Naive thymus-derived CD8-positive, alpha-beta T cell (primary cell): Measurements from ENCODE around the gene IRF2. TPM values are rescaled to one million over a fixed set of nuclear protein-coding genes. Genes with fewer than 3 reads are reported as not detected.

Experiments
- ATAC-seq, 2 donors: fragments of 150-1000 bp; cut with Tn5 transposase in 1 of 2; sonication (Bioruptor Pico), chemical (Tn5 transposase) in 1 of 2; 1 replicate in 1 of 2; 2 replicates in 1 of 2; pipeline ENCODE4 v1.10.0; 2021; ENCODE audit warnings: mild to moderate bottlenecking in 2 of 2, moderate library complexity in 2 of 2
- POLR2A ChIA-PET: fragments of 350-600 bp; sonication (Branson Sonifier 250); formaldehyde crosslinking; loops from one replicate; lab custom pipeline; 2021; ENCODE audit warnings: antibody characterized with exemption; lab: Charles Lee
- DNase-seq, 10 donors: peaks; one replicate each; pipeline versions ENCODE4 v3.0.0 to v3.0.0-alpha.2; 2020 to 2022
- H3K27ac Mint-ChIP-seq, 10 donors: one replicate each; pipeline ENCODE4 v1.8.0; 2020 to 2022; ENCODE audit warnings: mild to moderate bottlenecking in 10 of 10, mixed read lengths in 10 of 10, moderate library complexity in 4 of 10, inconsistent platforms in 1 of 10
- H3K27me3 Mint-ChIP-seq, 5 donors: one replicate each; pipeline ENCODE4 v1.8.0; 2021 to 2022; ENCODE audit warnings: mixed read lengths in 5 of 5
- H3K36me3 Mint-ChIP-seq, 3 donors: one replicate each; pipeline ENCODE4 v1.8.0; 2020 to 2022; ENCODE audit warnings: mixed read lengths in 3 of 3, mild to moderate bottlenecking in 2 of 3, inconsistent platforms in 1 of 3
- H3K4me1 Mint-ChIP-seq, 4 donors: one replicate each; pipeline ENCODE4 v1.8.0; 2021 to 2022; ENCODE audit warnings: mixed read lengths in 4 of 4
- H3K4me3 Mint-ChIP-seq, 10 donors: one replicate each; pipeline ENCODE4 v1.8.0; 2020 to 2022; ENCODE audit warnings: mild to moderate bottlenecking in 10 of 10, mixed read lengths in 10 of 10, moderate library complexity in 6 of 10, inconsistent platforms in 1 of 10
- H3K9me3 Mint-ChIP-seq, 9 donors: one replicate each; pipeline ENCODE4 v1.8.0; 2020 to 2022; ENCODE audit warnings: mixed read lengths in 9 of 9, mild to moderate bottlenecking in 3 of 9, inconsistent platforms in 1 of 9, moderate library complexity in 1 of 9
- polyA plus RNA-seq, 3 donors: library from polyadenylated mRNA; unstranded; fragments of 300-500 nt; fragmentation: Illumina TruSeq; gene quantifications; one replicate each; pipeline ENCODE4 v1.2.3, GENCODE V29; 2021
- total RNA-seq, 8 experiments: library from RNA in 2 of 8; stranded (reverse) in 2 of 8; gene quantifications; one replicate each; pipeline ENCODE4 v1.2.3 and lab custom pipeline; 2021 to 2026

IRF2 gene
- total and polyA plus RNA-seq, 5 experiments from 2014 or later = 62.6 to 80.7 (median 77.1) TPM

DNA sequence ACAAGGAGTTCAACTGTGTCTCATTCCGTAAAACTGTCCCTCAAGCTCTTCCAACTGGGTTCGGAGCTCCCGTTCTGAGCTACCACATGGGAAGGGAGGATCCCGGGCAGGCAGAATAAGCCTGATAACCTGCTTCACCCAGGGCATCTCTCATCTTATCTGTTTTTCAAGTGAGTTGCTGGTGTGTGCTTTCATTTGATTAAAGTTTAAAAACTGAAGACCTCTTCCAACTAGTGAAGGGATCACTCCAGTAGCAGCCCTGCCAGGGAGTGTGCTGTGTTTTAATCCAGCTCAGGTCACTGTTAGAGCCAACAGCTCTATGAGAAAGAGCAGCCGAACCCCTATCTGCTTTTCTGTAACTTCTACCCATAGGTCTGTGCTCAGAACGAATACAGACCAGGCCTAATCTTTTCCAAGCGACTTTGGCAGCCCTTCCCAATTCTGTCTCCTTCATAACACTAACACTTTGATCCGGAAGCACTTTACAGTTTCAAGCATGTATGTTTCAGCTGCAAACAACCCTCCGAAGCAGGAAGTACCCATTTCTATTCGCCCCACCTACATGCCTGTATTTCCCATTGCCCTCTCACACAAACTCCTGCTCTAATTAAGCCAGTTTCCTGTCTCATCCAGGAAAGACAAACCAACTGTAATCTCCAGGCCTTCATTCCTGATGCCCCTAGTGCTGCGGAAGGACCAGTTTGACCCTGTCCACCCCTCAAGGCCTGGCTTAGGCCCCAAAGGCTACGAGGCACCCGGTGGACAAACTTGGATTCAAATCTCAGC is 60.9 kb downstream of the IRF2 start:
- H3K4me3 Mint-ChIP-seq = no peak overlapping the region
- no peaks in the 10 kb centered on the region for H3K27me3 Mint-ChIP-seq
- H3K4me1 Mint-ChIP-seq = peaks cover 36 to 88% (median 64%) of the 10 kb centered on the region in 4 donors
- DNase-seq (no peak), ATAC-seq (no peak)
- POLR2A ChIA-PET = no interaction called here
- peak overlapping the region in 9 of 10 donors; percentile 24 to 93 (median 83) for H3K27ac Mint-ChIP-seq
- no peaks in the 10 kb centered on the region for H3K9me3 Mint-ChIP-seq
- H3K36me3 Mint-ChIP-seq = peaks cover 0 to 63% (median 10%) of the 10 kb centered on the region in 3 donors

DNA sequence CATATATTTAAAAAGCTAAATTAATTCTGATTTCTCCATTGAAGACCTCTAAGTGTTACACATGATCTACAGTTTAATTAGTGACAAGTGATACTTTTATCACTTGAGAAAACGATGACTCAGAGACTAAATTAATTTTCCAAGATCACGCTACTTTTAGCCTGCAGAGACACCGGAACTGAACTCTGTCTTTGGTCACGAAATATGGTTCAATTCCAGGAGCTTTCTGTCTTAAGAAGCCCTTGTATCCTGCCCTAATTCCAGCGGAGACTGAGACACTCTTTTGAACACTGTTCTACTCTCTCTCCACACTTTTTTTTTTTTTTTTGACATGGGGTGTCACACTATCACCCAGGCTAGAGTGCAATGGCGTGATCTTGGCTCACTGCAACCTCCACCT is 63.6 kb downstream of the IRF2 start:
- ATAC-seq (no peak), DNase-seq (no peak)
- Mint-ChIP-seq H3K4me3 (peak overlapping the region in 3 of 10 donors; percentile 64 to 93 (median 83)), H3K36me3 (peaks cover 4 to 75% (median 10%) of the 10 kb centered on the region in 3 donors), H3K4me1 (peaks cover 29 to 85% (median 59%) of the 10 kb centered on the region in 4 donors), H3K27me3 (no peaks in the 10 kb centered on the region), H3K27ac (peak overlapping the region in 7 of 10 donors; percentile 41 to 93 (median 86)), H3K9me3 (no peaks in the 10 kb centered on the region)
- POLR2A ChIA-PET = interaction anchor here (1.2 kb wide), 1 partner anchor 64 kb away, joined by 3 read pairs; the partner anchor contains the start of gene IRF2

DNA sequence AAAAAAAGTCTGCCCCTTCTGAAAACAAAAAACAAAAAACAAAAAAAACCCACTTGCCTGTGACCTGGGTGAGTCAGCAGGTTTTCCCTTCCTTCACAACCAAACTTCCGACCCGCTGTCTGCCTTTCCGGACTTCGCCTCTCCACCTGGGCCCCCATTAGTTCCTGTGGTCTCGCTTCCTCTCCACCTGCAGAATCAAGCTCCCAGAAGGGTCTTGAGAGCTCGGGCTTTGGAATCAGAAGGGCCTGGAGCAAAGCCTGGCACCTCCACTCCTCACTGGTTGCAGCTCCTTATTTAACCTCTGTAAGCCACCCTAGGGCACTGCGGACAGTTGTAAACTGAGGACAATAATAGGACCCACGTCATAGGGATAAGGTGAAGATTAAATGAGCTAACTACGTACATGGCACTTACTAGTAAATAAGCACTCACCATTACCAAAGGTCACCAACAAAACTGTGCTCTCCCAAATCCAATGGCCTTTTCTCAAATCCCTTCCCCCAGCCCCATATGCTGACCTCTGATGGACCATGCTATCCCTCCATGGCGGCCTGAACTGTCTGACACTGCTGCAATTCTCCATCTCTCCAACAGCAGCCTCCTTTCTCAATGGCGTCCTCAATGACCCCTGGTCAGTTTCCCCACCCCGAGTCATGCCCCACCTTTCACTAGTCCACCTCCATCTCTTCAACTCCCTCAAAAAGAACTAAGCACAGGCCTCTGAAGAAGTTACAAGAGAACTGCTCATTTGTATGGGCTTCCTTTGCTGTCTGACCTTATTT is 64.2 kb downstream of the IRF2 start:
- Mint-ChIP-seq H3K36me3 (peaks cover 4 to 75% (median 10%) of the 10 kb centered on the region in 3 donors), H3K27me3 (no peaks in the 10 kb centered on the region), H3K4me1 (peaks cover 32 to 84% (median 62%) of the 10 kb centered on the region in 4 donors), H3K4me3 (peak overlapping the region; percentile 49 to 93 (median 74)), H3K27ac (peak overlapping the region; percentile 12 to 93 (median 86)), H3K9me3 (no peaks in the 10 kb centered on the region)
- ATAC-seq = peak; percentile 53 to 75
- POLR2A ChIA-PET = interaction anchor here (0.6 to 1.2 kb wide), 3 partner anchors 21 to 127 kb away, joined by 3 read pairs; partner anchors contain the start of gene IRF2
- DNase-seq = peak in 5 of 10 donors; percentile 2 to 42 (median 28)

DNA sequence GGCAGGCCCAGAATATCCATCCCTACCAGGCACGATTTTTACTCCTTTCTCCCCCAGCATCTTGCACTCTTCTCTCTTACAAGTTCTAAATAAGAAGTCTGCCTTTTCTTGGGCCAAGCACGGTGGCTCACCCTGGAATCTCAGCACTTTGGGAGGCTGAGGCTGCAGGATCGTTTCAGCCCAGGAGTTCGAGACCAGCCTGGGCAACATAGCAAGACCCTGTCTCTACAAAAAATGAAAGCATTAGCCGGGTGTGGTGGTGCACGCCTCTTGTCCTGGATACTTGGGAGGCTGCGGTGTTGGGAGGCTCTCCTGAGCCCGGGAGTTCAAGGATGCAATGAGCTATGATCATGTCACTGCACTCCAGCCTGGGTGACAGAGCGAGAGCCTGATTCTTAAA is 64.8 kb downstream of the IRF2 start:
- no peaks in the 10 kb centered on the region for H3K27me3 Mint-ChIP-seq
- POLR2A ChIA-PET = interaction anchor here (0.6 to 0.7 kb wide), 3 partner anchors 21 to 127 kb away, joined by 3 to 4 read pairs (median 3); no protein-coding TSS in a partner anchor
- H3K4me3 Mint-ChIP-seq = peak overlapping the region in 9 of 10 donors; percentile 53 to 93 (median 78)
- no peak for DNase-seq
- ATAC-seq = no peak
- H3K36me3 Mint-ChIP-seq = peaks cover 4 to 78% (median 10%) of the 10 kb centered on the region in 3 donors
- H3K27ac Mint-ChIP-seq = peak overlapping the region; percentile 1 to 93 (median 86)
- H3K4me1 Mint-ChIP-seq = peaks cover 32 to 79% (median 63%) of the 10 kb centered on the region in 4 donors
- no peaks in the 10 kb centered on the region for H3K9me3 Mint-ChIP-seq

DNA sequence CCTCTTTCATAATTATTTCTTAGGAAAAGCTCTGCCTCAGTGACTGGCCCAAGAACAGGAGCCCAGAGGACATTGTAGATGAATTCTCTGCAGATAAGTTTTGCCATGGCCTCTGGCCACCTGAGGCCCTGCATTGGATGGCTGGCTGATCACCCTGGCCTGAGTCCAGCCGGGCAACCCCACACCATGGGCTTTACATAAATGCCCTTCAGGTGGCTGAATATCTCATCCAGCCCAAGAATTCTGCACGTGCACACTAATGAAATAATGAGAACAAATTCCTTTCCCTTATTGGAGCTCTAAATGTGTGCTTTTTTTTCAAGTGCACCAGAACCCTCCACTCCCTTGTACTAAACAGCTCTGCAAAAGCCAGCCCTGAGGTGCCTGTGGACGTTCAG is 65.7 kb downstream of the IRF2 start:
- POLR2A ChIA-PET = interaction anchor here (0.6 to 0.8 kb wide), 3 partner anchors 12 to 66 kb away, joined by 3 to 4 read pairs (median 4); partner anchors contain the start of gene IRF2
- peak overlapping the region in 1 of 10 donors; percentile 14 for H3K4me3 Mint-ChIP-seq
- H3K4me1 Mint-ChIP-seq = peaks cover 29 to 72% (median 59%) of the 10 kb centered on the region in 4 donors
- H3K36me3 Mint-ChIP-seq = peaks cover 4 to 83% (median 10%) of the 10 kb centered on the region in 3 donors
- H3K9me3 Mint-ChIP-seq = no peaks in the 10 kb centered on the region
- ATAC-seq = no peak
- H3K27me3 Mint-ChIP-seq = no peaks in the 10 kb centered on the region
- H3K27ac Mint-ChIP-seq = peak overlapping the region in 6 of 10 donors; percentile 59 to 93 (median 86)
- DNase-seq = no peak

DNA sequence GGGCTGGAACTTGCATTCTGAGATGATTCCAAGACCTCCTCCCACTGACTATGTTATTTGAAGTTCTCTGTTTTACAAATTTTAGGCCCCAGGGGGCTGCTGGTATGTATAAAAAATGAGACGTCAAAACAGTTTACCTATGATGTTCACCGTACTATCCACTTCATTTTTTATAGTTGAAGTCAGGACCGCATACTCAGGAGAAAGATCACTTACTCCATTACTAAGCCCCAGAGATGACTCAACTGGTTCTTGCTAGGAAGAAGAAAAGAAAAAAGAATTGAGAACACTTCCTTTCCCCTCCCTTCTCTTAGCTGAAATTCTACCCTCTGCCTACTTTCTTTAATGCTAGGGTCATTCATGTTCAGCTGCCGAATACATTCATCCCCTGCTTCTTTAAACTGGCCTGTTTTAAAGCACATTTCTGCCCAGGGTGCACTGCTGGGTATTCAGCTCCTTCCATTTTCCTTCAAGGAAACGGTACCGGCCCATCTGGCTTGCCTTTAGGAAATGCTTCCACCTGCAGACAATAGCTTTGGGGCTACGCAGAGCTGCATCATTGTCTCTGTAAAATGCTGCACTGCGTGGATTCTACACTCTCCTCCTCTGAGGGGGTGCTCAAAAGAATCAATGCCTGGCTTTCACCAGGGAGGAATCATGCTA is 66.2 kb downstream of the IRF2 start:
- no peak for DNase-seq
- Mint-ChIP-seq H3K36me3 (peaks cover 8 to 83% (median 10%) of the 10 kb centered on the region in 3 donors), H3K27me3 (no peaks in the 10 kb centered on the region), H3K4me3 (no peak overlapping the region), H3K27ac (peak overlapping the region in 5 of 10 donors; percentile 15 to 88 (median 57)), H3K9me3 (no peaks in the 10 kb centered on the region), H3K4me1 (peaks cover 26 to 70% (median 58%) of the 10 kb centered on the region in 4 donors)
- POLR2A ChIA-PET = interaction anchor here (0.7 to 0.8 kb wide), 2 partner anchors 12 to 66 kb away, joined by 3 to 4 read pairs; partner anchors contain the start of gene IRF2
- ATAC-seq = no peak

DNA sequence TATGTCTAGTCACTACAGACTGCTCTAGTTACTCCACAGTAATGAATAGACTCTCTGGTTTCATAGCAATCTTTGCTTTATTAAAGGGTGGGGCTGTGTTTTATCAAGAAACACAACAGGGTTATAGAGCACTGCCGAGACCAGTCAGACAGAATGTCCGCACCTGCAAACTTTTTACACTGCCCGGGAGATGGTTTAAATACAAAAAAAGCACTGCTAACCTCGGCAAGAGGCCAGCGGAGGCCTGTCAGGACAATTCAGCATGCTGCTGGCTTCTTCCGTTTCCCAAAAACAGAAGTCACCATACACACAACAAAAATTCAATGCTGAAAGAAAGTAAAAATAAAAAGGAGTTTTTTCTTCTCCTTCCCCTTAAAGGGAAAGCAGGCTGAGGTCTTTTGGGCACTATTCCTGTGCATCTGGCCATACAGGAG is 67.4 kb downstream of the IRF2 start:
- DNase-seq = no peak
- Mint-ChIP-seq H3K36me3 (peaks cover 9 to 85% (median 14%) of the 10 kb centered on the region in 3 donors), H3K27ac (peak overlapping the region in 4 of 10 donors; percentile 7 to 88 (median 40)), H3K4me3 (peak overlapping the region in 1 of 10 donors; percentile 36), H3K4me1 (peaks cover 29 to 66% (median 50%) of the 10 kb centered on the region in 4 donors), H3K9me3 (no peaks in the 10 kb centered on the region), H3K27me3 (no peaks in the 10 kb centered on the region)
- ATAC-seq = no peak
- POLR2A ChIA-PET = no interaction called here

DNA sequence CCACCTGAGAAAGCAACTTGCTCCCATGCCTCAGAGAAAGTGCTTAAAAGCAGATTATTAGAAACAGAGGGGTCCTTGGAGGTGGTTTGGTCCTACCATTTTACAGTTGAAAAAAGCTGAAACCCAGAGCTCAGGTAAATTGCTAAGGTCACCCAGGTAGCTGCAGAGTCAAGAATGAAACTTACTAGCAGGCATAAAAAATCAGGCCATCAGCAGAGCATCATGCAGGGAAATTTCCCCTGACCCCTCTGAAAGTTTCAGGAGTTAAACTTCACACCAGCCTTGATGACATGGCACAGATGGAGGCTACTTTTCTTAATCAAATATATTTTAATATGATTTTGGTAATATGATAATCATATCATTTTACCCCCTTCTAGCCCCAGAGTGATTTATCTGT is 70.3 kb downstream of the IRF2 start:
- DNase-seq (no peak), ATAC-seq (no peak)
- Mint-ChIP-seq H3K27me3 (no peaks in the 10 kb centered on the region), H3K4me1 (peaks cover 20 to 42% (median 28%) of the 10 kb centered on the region in 4 donors), H3K9me3 (no peaks in the 10 kb centered on the region), H3K4me3 (no peak overlapping the region), H3K36me3 (peaks cover 9 to 94% (median 14%) of the 10 kb centered on the region in 3 donors), H3K27ac (peak overlapping the region in 2 of 10 donors; percentile 8 to 37)
- POLR2A ChIA-PET = no interaction called here

DNA sequence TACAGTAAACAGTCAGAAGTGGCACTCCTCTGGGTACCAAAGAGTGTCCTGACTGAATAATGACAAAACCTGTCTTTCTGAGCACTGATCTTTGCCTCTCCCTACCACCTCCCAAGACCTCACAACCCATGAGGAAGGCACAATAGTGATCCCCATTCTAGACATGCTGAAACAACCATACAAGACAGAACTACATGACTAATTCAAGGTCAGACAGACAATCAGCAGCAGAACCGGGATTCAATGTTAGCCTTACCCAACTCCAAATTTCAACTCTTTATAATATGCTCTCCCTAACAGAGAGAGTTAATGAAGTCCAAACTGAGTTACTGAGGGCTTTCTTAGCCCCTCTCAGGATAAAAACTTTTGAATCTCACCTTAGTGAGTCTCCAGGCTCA is 71.0 kb downstream of the IRF2 start:
- ATAC-seq (no peak), DNase-seq (no peak)
- Mint-ChIP-seq H3K36me3 (peaks cover 9 to 96% (median 14%) of the 10 kb centered on the region in 3 donors), H3K4me1 (peaks cover 17 to 36% (median 22%) of the 10 kb centered on the region in 4 donors), H3K4me3 (no peak overlapping the region), H3K9me3 (no peaks in the 10 kb centered on the region), H3K27me3 (no peaks in the 10 kb centered on the region), H3K27ac (peak overlapping the region in 7 of 10 donors; percentile 4 to 42 (median 21))
- POLR2A ChIA-PET = no interaction called here

DNA sequence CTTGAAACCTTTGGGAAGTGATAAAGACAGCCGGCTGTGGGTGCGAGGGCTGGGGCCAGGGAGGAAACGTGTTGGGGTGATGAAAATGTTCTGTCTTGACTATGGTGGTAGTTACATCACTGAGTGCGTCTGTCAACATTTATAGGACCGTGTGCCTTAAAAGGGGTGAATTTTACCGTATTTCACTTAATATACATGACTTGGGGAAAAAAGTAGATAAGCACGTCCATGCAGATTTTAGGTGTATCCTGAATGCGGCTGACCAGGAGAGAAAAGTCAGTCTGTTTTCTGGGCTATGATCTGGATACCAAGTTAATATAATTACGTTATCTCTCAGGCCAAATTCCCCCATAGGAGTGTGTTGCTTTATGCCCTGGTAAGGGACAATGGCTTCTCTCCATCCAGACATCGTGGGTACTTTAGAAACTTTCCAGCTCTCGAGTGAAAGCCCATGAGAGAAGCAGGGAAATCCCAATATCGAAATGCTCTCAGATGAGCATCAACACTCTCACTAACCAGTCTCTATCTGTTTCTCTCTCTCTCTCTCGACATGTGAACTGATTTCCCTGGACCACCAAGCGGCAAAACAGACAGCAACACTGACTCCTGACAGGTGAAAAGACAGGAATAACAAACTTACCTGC is 71.5 kb downstream of the IRF2 start:
- POLR2A ChIA-PET = no interaction called here
- H3K9me3 Mint-ChIP-seq = no peaks in the 10 kb centered on the region
- no peak overlapping the region for H3K4me3 Mint-ChIP-seq
- peaks cover 12 to 30% (median 20%) of the 10 kb centered on the region in 4 donors for H3K4me1 Mint-ChIP-seq
- DNase-seq (no peak), ATAC-seq (no peak)
- H3K27me3 Mint-ChIP-seq = no peaks in the 10 kb centered on the region
- H3K27ac Mint-ChIP-seq = peak overlapping the region in 7 of 10 donors; percentile 4 to 42 (median 21)
- peaks cover 9 to 96% (median 15%) of the 10 kb centered on the region in 3 donors for H3K36me3 Mint-ChIP-seq

DNA sequence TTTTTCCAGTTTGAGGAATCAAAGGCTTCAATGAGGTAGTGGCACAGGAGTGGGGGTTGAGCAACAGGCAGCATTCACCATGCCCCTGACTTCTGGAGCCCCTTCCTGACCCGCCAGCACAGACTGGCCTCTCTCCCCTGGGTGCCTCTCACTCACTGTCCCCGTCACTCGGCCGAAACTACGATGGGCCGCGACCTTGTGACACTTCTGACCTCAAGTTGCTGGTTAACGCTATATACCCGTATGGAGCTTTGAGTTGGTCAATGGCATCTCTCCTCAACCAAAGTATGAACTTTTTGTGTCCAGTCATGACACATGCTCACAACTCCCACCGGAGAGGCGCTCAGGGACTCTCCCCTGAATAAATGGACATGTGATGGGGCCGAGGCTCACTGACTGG is 72.1 kb downstream of the IRF2 start:
- ATAC-seq = no peak
- POLR2A ChIA-PET = no interaction called here
- peaks cover 11 to 25% (median 18%) of the 10 kb centered on the region in 4 donors for H3K4me1 Mint-ChIP-seq
- no peaks in the 10 kb centered on the region for H3K9me3 Mint-ChIP-seq
- H3K36me3 Mint-ChIP-seq = peaks cover 9 to 96% (median 20%) of the 10 kb centered on the region in 3 donors
- H3K4me3 Mint-ChIP-seq = no peak overlapping the region
- H3K27ac Mint-ChIP-seq = peak overlapping the region in 2 of 10 donors; percentile 22 to 42
- no peak for DNase-seq
- no peaks in the 10 kb centered on the region for H3K27me3 Mint-ChIP-seq
